GM23338 (cell line): Measurements from ENCODE around the gene HTT.

ENCODE experiments used
- EZH2 ChIP-seq: fragments of 200-600 bp; sonication (generic); IDR thresholded peaks from one replicate; pipeline ENCODE4 v1.8.0; 2017; ENCODE audit warnings: antibody characterized with exemption, mild to moderate bottlenecking, low read depth; ENCODE audit not compliant: unreplicated experiment
- EZH2phosphoT487 ChIP-seq: fragments of 200-600 bp; sonication (generic); IDR thresholded peaks from one replicate; pipeline ENCODE4 v1.8.1; 2018; ENCODE audit warnings: antibody characterized with exemption; ENCODE audit not compliant: unreplicated experiment
- JUNB ChIP-seq: IDR thresholded peaks from one replicate; pipeline ENCODE4 v1.6.1; 2016; ENCODE audit warnings: antibody characterized with exemption; ENCODE audit not compliant: unreplicated experiment
- POLR2AphosphoS5 ChIP-seq: IDR thresholded peaks from 2 replicates; pipeline ENCODE4 v1.6.1; 2016; ENCODE audit warnings: antibody characterized with exemption, low read depth
- REST ChIP-seq: IDR thresholded peaks from one replicate; pipeline ENCODE4 v1.6.1; 2018; ENCODE audit warnings: antibody characterized with exemption; ENCODE audit not compliant: unreplicated experiment
- STAT1 ChIP-seq: IDR thresholded peaks from one replicate; pipeline ENCODE4 v1.6.1; 2016; ENCODE audit warnings: antibody characterized with exemption; ENCODE audit not compliant: unreplicated experiment
- ZNF114 ChIP-seq: fragments of 250-450 bp; sonication (Bioruptor Pico); IDR thresholded peaks from 2 replicates; pipeline ENCODE4 v1.5.0; 2020; ENCODE audit warnings: mild to moderate bottlenecking, moderate library complexity
- TF ChIP-seq, protein P1 (sequence below), 2 experiments: fragments of 200-600 bp in 1 of 2; sonication (generic) in 1 of 2; conservative IDR thresholded peaks; 2 replicates each; pipeline versions ENCODE4 v1.5.1 to v1.6.1; 2016 to 2017; ENCODE audit warnings: antibody characterized with exemption in 2 of 2, low read depth in 2 of 2, mild to moderate bottlenecking in 2 of 2, moderate library complexity in 1 of 2
- TF ChIP-seq, protein P2 (sequence below): IDR thresholded peaks from 2 replicates; pipeline ENCODE4 v1.6.1; 2016; ENCODE audit warnings: antibody characterized with exemption

GRCh38 chr4:3137908-3138307, 63.4 kb downstream of the HTT start:
- TF ChIP-seq, protein P1, sequence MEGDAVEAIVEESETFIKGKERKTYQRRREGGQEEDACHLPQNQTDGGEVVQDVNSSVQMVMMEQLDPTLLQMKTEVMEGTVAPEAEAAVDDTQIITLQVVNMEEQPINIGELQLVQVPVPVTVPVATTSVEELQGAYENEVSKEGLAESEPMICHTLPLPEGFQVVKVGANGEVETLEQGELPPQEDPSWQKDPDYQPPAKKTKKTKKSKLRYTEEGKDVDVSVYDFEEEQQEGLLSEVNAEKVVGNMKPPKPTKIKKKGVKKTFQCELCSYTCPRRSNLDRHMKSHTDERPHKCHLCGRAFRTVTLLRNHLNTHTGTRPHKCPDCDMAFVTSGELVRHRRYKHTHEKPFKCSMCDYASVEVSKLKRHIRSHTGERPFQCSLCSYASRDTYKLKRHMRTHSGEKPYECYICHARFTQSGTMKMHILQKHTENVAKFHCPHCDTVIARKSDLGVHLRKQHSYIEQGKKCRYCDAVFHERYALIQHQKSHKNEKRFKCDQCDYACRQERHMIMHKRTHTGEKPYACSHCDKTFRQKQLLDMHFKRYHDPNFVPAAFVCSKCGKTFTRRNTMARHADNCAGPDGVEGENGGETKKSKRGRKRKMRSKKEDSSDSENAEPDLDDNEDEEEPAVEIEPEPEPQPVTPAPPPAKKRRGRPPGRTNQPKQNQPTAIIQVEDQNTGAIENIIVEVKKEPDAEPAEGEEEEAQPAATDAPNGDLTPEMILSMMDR (conservative IDR thresholded peaks at IDR 0.05; ENCODE audit: low read depth in 2 of 2): no peak
- TF ChIP-seq EZH2: no peak
- TF ChIP-seq EZH2phosphoT487: no peak
- no peak for TF ChIP-seq STAT1
- no peak for TF ChIP-seq REST
- no peak for TF ChIP-seq POLR2AphosphoS5
- TF ChIP-seq, protein P2, sequence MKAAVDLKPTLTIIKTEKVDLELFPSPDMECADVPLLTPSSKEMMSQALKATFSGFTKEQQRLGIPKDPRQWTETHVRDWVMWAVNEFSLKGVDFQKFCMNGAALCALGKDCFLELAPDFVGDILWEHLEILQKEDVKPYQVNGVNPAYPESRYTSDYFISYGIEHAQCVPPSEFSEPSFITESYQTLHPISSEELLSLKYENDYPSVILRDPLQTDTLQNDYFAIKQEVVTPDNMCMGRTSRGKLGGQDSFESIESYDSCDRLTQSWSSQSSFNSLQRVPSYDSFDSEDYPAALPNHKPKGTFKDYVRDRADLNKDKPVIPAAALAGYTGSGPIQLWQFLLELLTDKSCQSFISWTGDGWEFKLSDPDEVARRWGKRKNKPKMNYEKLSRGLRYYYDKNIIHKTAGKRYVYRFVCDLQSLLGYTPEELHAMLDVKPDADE: no peak
- TF ChIP-seq JUNB: no peak
- no peak for TF ChIP-seq ZNF114
